GM12878 (cell line): ENCODE results near the gene TNKS2. TPM values are rescaled to one million over a fixed set of nuclear protein-coding genes. Genes with fewer than 3 reads are reported as not detected.

Experiments used
- ATAC-seq: fragments of 200-7000 bp; cut with Tn5 transposase; 3 replicates; pipeline ENCODE4 v1.9.1; 2020; ENCODE audit warnings: mild to moderate bottlenecking, moderate library complexity
- BruUV-seq: library from RNA; stranded (reverse); fragments of 400-500 nt; replicated peaks from 2 replicates; lab custom pipeline; 2021; lab: Mats Ljungman, UMichigan
- CTCF ChIA-PET: fragments of 300-600 bp; sonication (Branson Sonifier 250); formaldehyde crosslinking; extraction: SDS; loops from one replicate; lab custom pipeline; 2021; ENCODE audit warnings: inconsistent platforms; lab: Yijun Ruan, JAX
- POLR2A ChIA-PET: fragments of 350-600 bp; formaldehyde crosslinking; extraction: SDS; loops from one replicate; lab custom pipeline; 2021; ENCODE audit warnings: inconsistent platforms; lab: Charles Lee
- RAD21 ChIA-PET: fragments of 300-600 bp; sonication (Branson Sonifier 250); formaldehyde crosslinking; loops from one replicate; lab custom pipeline; 2023; ENCODE audit warnings: antibody characterized with exemption; ENCODE audit not compliant: unreplicated experiment; lab: Charles Lee
- SMC1A ChIA-PET: fragments of 300-600 bp; sonication (Branson Sonifier 250); formaldehyde crosslinking; loops from one replicate; lab custom pipeline; 2023; ENCODE audit not compliant: unreplicated experiment, uncharacterized antibody; lab: Charles Lee
- DNase-seq: peaks from one replicate; pipeline ENCODE4 v3.0.0-alpha.2; 2011; ENCODE audit warnings: low read depth, low spot score
- FAIRE-seq: peaks from 3 replicates; lab custom pipeline; 2011; peaks lifted over from hg19 to GRCh38; lab: Jason Lieb, UNC
- H2AFZ ChIP-seq: 2 replicates; pipeline ENCODE4 v1.6.0; 2011; ENCODE audit warnings: low read depth, low read length, control low read depth; ENCODE audit not compliant: control insufficient read depth
- H3K27ac ChIP-seq: 2 replicates; pipeline ENCODE4 v1.5.1; 2011; ENCODE audit warnings: control low read depth; ENCODE audit not compliant: control insufficient read depth, insufficient read depth
- H3K27me3 ChIP-seq, 2 experiments: replicated peaks in 1 of 2; 2 replicates each; pipeline versions ENCODE4 v1.6.0 to v1.6.1; 2011; ENCODE audit warnings: low read length in 1 of 2; ENCODE audit not compliant: control insufficient read depth in 2 of 2, insufficient read depth in 2 of 2
- H3K36me3 ChIP-seq, 2 experiments: 2 replicates each; pipeline ENCODE4 v1.5.1; 2011; ENCODE audit warnings: low read length in 1 of 2; ENCODE audit not compliant: control insufficient read depth in 2 of 2, insufficient read depth in 2 of 2
- H3K4me1 ChIP-seq: 2 replicates; pipeline ENCODE4 v1.6.1; 2011; ENCODE audit warnings: mild to moderate bottlenecking, low read length, moderate library complexity, mixed read lengths; ENCODE audit not compliant: control insufficient read depth, insufficient read depth
- H3K4me2 ChIP-seq: 2 replicates; pipeline ENCODE4 v1.6.0; 2011; ENCODE audit warnings: control low read depth; ENCODE audit not compliant: control insufficient read depth, insufficient read depth
- H3K4me3 ChIP-seq: fragments of 200-600 bp; sonication (generic); 2 replicates; pipeline ENCODE4 v1.5.1; 2016
- H3K79me2 ChIP-seq: 2 replicates; pipeline ENCODE4 v1.6.0; 2011; ENCODE audit warnings: low read length; ENCODE audit not compliant: control insufficient read depth, insufficient read depth
- H3K9ac ChIP-seq: 2 replicates; pipeline ENCODE4 v1.8.0; 2011; ENCODE audit warnings: low read length, control low read depth, mixed read lengths; ENCODE audit not compliant: control insufficient read depth, insufficient read depth
- H3K9me3 ChIP-seq: replicated peaks from 3 replicates; pipeline ENCODE4 v1.5.1; 2011; ENCODE audit warnings: mild to moderate bottlenecking, low read length; ENCODE audit not compliant: control insufficient read depth, insufficient read depth
- H4K20me1 ChIP-seq: 2 replicates; pipeline ENCODE4 v1.6.0; 2011; ENCODE audit not compliant: control insufficient read depth, insufficient read depth
- PKNOX1 ChIP-seq: fragments of 450-650 bp; IDR thresholded peaks from 2 replicates; pipeline ENCODE4 v1.6.1; 2016; ENCODE audit warnings: mild to moderate bottlenecking
- WGBS: methylation state at CpG from one replicate; pipeline ENCODE4 v1.1.6; 2016; ENCODE audit warnings: low lambda C conversion rate; ENCODE audit not compliant: insufficient replicate concordance, insufficient coverage; ENCODE audit errors: missing lambda C conversion rate; 5-methylcytosine and 5-hydroxymethylcytosine counted together
- in situ Hi-C: fragments of 300-500 bp; cut with MboI; formaldehyde crosslinking; loops from 9 replicates; pipeline ENCODE4 v1.14.3; 2018; ENCODE audit warnings: mixed read lengths
- intact Hi-C: fragments of 100-400 bp; cut with micrococcal nuclease; formaldehyde crosslinking; loops from one replicate; pipeline ENCODE4 v1.14.2; 2022; ENCODE audit not compliant: unreplicated experiment
- polyA plus RNA-seq, 11 experiments: library from polyadenylated mRNA; depleted of rRNA in 4 of 11; unstranded in 6 of 11; stranded (reverse) in 5 of 11; fragments of >200 nt; fragmentation: Nextera tagmentation in 4 of 11; fragmentation: Illumina TruSeq in 1 of 11; extraction: Ambion mirVana in 4 of 11; extraction: Trizol in 1 of 11; gene quantifications; 1 replicate in 1 of 11; 2 replicates in 10 of 11; pipeline versions ENCODE4 v1.2.1 to v1.2.3, GENCODE V29; 2011 to 2016; ENCODE audit warnings: inconsistent platforms in 2 of 11, missing spikeins in 2 of 11, low read depth in 1 of 11
- total RNA-seq, 4 experiments: library from RNA; depleted of rRNA in 3 of 4; stranded (reverse); fragments of >200 nt in 3 of 4; fragmentation: Illumina TruSeq in 1 of 4; extraction: Trizol in 1 of 4; gene quantifications; 2 replicates each; pipeline versions ENCODE4 v1.2.1 to v1.2.3, GENCODE V29; 2013 to 2021
- TF ChIP-seq, protein P1 (sequence below): fragments of 450-650 bp; formaldehyde crosslinking; IDR thresholded peaks from 2 replicates; pipeline ENCODE4 v1.4.0; 2020; ENCODE audit warnings: mild to moderate bottlenecking, moderate library complexity

The TNKS2 gene
- total and polyA plus RNA-seq, 10 of the 15 experiments (the other 5 are each of a cell fraction or from before 2014, with no cell fraction given) = 2.9 to 24.2 (median 6.9) TPM

DNA sequence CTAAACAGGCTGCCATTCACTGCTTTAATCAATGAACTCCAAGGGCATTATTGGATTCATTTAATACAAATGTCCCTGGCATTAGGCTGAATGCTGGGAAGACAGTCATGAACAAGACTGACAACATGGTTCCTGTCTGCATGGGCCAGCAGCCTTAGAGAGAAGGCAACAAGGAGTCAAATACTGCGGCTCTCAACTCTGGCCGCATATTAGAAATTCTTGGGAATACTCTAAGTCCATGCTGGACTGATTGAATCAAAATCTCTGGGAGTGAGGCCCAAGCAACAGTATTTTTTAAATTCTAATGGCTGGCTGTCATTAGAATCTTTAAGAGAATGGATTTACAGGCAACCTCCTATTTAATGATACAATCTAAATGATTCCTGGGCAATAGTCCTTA is 76.9 kb downstream of the TNKS2 start:
- intact Hi-C loops = no loop called here
- H2AFZ ChIP-seq = no peak overlapping the region
- ChIA-PET RAD21 (no interaction called here), SMC1A (no interaction called here)
- ATAC-seq = no peak
- 93% methylated on average over 2 of the region's 2 CpGs for WGBS
- no peak for DNase-seq
- BruUV-seq = no TSS peak
- H3K4me1 ChIP-seq = no peaks in the 10 kb centered on the region
- no peaks in the 10 kb centered on the region for H3K79me2 ChIP-seq
- H3K27me3 ChIP-seq = no peaks in the 10 kb centered on the region
- TF ChIP-seq, protein P1, sequence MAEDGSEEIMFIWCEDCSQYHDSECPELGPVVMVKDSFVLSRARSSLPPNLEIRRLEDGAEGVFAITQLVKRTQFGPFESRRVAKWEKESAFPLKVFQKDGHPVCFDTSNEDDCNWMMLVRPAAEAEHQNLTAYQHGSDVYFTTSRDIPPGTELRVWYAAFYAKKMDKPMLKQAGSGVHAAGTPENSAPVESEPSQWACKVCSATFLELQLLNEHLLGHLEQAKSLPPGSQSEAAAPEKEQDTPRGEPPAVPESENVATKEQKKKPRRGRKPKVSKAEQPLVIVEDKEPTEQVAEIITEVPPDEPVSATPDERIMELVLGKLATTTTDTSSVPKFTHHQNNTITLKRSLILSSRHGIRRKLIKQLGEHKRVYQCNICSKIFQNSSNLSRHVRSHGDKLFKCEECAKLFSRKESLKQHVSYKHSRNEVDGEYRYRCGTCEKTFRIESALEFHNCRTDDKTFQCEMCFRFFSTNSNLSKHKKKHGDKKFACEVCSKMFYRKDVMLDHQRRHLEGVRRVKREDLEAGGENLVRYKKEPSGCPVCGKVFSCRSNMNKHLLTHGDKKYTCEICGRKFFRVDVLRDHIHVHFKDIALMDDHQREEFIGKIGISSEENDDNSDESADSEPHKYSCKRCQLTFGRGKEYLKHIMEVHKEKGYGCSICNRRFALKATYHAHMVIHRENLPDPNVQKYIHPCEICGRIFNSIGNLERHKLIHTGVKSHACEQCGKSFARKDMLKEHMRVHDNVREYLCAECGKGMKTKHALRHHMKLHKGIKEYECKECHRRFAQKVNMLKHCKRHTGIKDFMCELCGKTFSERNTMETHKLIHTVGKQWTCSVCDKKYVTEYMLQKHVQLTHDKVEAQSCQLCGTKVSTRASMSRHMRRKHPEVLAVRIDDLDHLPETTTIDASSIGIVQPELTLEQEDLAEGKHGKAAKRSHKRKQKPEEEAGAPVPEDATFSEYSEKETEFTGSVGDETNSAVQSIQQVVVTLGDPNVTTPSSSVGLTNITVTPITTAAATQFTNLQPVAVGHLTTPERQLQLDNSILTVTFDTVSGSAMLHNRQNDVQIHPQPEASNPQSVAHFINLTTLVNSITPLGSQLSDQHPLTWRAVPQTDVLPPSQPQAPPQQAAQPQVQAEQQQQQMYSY (CRISPR knock-in tag) = no peak
- TF ChIP-seq, all 136 proteins: peak for 0
- Histone ChIP-seq H3K9ac (no peak overlapping the region), H4K20me1 (no peaks in the 10 kb centered on the region), H3K27ac (no peak overlapping the region), H3K4me2 (no peak overlapping the region), H3K36me3 (no peaks in the 10 kb centered on the region), H3K4me3 (no peak overlapping the region), H3K9me3 (no peaks in the 10 kb centered on the region)
- in situ Hi-C loops = no loop called here
- ChIA-PET CTCF (no interaction called here), POLR2A (no interaction called here)
- FAIRE-seq = no peak

DNA sequence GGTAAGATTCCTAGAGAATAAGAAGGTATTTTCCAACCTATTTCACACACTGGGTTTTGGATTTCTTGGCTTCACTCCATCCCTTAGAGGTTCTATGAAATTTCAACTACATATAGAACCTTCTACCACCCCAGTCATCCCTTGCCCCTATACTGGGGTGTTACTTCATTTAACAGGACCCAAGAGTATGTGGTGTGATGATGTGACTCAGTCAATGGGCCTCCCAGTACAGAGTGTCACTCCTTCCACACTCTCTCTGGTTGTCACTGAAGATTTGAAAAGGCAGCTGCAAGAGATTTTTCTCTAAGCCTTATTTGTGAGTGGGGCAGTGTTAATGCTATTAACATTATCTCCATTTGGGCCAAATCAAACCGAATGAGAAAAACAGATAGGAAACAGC is 77.6 kb downstream of the TNKS2 start:
- no TSS peak for BruUV-seq
- intact Hi-C loops = no loop called here
- ATAC-seq = no peak
- Histone ChIP-seq H3K9me3 (no peaks in the 10 kb centered on the region), H3K36me3 (no peaks in the 10 kb centered on the region), H3K79me2 (no peaks in the 10 kb centered on the region), H3K9ac (no peak overlapping the region), H3K27ac (no peak overlapping the region), H3K4me2 (no peak overlapping the region)
- in situ Hi-C loops = no loop called here
- DNase-seq = no peak
- no peak for TF ChIP-seq PKNOX1
- TF ChIP-seq, all 136 proteins: peak for 0
- Histone ChIP-seq H4K20me1 (no peaks in the 10 kb centered on the region), H2AFZ (no peak overlapping the region), H3K4me1 (no peaks in the 10 kb centered on the region), H3K4me3 (no peak overlapping the region), H3K27me3 (no peaks in the 10 kb centered on the region)
- ChIA-PET CTCF (no interaction called here), SMC1A (no interaction called here), POLR2A (no interaction called here), RAD21 (no interaction called here)
- no peak for FAIRE-seq
- WGBS = 94% methylated on average over 1 of the region's 1 CpG
